Amniotic stem cell (primary cell): ENCODE measurements around the gene SPATA13.
A peak's percentile ranks its signal among the peaks of the same experiment; 100 is the strongest.

Experiments
- DNase-seq: peaks from one replicate; lab custom pipeline; 2025; lab: John Stamatoyannopoulos, UW

The SPATA13 gene

DNA sequence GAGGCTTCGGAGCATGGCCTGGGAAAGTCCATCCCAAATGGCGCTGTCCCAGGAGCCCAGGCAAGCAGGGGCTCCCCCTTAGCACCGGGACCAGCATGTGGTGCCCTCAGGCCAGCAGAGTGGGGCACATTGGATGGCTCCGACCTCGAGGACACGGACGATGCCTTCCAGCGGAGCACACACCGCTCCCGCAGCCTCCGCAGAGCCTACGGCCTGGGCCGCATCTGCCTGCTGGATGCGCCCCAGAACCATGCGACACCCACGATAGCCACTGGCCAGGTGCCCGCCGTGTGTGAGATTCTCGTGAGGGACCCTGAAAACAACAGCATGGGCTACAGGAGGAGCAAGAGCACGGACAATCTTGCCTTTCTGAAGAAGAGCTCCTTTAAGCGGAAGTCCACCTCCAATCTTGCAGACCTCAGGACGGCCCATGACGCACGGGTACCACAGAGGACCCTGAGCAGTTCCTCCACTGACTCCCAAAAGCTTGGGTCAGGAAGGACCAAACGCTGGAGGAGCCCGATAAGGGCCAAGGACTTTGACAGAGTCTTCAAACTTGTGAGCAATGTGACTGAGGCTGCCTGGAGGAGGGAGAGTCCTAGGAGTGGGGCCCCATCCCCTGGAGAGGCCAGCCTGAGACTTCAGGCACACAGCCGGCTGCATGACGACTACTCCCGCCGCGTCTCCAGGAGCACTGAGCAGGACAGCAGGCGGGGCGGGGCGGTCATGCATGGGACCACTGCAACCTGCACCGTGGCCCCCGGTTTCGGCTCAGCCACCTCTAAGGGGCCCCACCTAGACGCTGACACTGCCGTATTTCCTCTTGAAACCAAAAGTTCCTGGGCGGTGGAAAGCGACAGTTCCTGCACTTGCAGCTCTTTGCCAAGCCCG lies 63.1 kb downstream of the SPATA13 start:
- no peak for DNase-seq

DNA sequence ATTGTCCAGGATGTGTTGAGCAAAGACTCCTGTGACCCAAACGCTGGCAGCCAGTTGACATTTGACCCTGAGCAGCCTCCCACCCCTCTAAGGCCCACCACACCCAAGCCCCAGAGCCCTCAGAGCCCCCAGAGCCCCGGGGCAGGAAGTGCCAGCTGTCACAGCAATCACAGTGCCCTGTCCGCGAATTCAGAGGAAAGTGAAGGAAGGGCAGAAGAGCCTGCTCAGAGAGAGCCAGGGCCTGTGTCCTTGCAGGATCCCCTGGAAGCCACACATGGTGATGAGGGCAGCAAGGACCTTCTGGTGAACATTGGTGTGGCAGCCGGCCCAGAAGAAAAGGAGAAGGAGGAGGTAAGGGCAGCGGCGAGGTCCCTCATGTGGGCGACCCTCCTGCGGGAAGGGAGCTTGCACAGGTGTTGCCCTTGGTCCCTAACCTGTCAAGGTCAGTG lies 63.7 kb downstream of the SPATA13 start:
- no peak for DNase-seq

DNA sequence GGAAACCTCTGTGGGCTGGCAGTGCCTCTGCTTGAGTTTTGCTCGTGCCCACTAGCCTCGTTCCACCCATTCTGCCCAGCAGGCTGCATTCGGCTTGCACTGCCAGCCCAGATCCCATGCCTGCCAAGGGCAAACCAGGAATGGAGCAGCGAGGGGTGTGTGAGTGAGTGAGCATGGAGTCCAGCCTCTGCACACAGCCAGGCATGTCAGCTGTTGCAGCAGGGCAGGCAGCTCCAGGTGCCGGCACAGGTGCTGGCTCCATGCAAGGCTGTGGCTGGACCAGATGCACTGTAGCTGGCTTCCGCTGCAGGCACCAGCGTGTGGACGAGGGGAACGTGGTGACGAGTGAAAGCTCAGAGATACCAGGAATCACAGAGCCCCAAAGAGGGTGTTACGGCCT lies 64.5 kb downstream of the SPATA13 start:
- DNase-seq: no peak

DNA sequence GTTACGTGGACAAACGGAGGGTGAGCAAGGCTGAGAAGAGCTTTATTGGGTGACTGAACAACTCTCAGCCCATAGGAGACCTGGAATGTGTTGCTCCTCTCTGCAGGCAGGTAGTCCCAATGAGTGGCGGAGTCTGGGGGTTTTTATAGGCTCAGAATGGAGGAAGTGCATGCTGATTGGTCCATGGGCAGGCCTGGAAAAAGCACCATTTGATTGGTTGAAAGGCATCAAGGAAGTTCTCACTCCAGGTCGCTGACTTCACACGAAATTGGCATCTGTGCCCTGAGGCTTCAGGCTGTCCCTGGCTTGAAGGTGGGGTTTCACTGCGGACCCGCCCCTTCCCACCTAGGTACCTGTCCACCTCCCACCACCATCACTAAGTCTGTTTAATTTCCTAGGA lies 65.4 kb downstream of the SPATA13 start:
- no peak for DNase-seq

DNA sequence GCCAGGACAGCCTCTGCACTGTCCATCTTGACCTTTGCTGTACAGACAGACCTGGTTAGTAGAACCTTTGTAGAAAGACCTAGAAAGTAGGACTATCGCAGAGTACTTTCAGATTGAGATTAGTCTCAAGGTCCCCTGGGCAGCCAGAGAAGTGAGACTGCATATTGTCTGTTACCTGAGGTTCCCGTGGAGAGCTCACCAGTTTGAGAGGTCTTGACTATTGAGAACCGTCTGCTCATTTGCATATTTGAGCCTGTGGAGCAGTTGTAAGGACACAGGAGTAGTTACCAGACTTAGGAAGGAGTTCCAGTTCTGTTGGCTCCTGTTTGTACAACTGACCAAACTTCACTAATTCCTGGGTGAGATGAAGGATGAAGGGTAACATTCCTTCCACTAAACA lies 66.2 kb downstream of the SPATA13 start:
- no peak for DNase-seq

DNA sequence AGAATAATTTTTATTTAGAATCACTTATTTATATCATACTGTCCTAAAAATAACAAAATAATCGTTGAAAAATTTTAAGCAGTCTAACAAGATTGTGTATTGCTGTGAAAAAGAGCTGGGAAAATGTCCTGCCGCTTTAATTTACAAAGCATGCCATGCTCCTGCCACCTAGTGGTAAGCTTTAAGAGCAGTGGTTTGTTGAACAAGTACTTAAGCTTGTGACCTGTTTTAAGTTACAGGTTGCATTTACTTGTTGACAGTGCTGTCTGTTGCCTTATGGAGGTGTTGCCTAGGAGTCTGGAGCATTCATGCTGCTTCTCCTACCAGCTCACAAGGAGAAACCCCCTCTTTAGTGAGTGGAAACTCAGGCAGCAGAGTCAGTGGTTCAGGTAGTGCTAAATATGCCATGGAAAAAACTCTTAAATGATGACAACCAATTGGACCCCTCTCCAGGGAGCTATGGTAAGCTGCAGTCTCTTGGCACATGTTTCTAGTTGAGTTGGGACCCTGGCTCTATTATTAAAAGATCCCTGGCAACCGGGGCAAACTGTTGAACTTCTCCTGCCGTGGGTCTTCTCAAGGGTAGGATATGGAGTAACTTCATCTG lies 68.4 kb downstream of the SPATA13 start:
- DNase-seq: peak; percentile 43

DNA sequence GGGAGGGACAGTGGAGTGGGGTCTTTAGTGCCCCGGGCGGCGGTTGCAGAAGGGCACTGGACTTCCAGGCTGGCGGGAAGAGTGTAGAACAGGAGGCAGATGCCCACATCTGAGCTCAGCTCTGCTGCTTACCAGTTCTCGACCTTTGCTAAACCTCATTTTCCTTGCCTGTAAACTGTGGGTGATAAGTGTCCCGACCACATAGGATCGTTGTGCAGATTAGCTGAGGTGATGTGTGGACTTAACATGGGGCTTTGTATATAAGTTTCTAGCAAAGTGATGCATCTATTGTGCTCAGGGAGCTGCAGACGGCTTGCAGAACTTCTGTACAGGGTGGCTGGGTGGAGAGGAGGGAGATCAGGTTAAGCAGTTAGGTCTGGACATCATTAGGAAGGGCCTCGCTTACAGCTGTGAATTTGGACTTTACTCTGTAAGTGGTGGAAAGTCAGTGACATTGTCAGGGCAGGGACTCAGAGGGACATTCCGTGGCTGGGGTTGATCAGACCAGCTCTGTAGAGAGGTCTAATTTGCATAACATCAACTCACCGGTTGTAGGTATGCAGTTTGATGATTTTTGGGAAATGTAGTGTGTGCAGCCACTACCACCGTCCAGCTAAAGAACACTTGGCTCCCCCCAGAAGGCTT lies 70.0 kb downstream of the SPATA13 start:
- no peak for DNase-seq

DNA sequence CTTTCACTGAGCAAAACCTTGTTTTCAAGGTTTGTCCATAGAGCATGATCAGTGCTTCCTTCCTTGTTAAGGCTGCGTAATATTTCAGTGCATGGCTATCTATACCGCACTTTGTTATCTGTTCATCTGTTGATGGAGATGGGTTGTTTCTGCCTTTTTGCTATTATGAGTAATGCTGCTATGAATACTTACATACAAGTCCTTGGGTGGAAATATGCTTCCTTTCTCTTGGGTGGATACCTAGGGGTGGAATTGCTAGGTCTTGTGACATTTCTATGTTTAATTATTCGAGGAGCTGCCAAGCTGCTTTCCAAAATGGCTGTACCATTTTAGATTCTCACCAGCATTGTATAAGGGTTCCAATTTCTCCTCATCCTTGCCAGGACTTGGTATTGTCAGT lies 70.9 kb downstream of the SPATA13 start:
- DNase-seq: no peak

DNA sequence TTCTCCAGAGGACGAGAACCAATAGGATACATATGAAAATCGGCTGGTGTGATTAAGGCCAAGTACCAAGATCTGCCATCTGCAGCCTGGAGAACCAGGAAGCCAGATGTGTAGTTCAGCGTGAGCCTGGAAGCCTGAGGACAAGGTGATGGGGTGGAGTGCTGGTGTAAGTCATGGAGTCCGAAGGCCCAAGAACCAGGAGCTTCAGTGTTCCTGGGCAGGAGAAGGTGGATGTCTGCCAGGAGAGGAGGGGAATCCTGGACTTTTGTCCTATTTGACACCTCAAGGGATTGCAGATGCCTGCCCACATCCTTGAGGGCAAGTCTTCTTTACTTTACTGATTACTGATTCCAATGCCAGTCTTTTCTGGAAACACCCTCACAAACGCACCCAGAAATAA lies 71.5 kb downstream of the SPATA13 start:
- no peak for DNase-seq

DNA sequence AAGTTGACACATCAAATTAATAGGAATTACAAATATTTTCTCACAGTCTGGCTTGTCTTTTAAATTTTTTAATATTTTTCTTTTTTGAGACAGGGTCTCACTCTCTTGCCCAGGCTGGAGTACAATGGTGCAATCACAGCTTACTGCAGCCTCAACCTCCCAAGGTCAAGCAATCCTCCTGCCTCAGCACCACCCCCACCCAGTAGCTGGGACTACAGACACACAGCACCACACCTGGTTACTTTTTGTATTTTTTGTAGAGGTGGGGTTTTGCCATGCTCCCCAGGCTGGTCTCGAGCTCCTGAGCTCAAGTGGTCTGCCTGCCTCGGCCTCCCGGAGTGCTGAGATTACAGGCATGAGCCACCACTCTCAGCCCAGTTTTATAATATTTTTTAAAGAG lies 72.0 kb downstream of the SPATA13 start:
- DNase-seq: no peak

DNA sequence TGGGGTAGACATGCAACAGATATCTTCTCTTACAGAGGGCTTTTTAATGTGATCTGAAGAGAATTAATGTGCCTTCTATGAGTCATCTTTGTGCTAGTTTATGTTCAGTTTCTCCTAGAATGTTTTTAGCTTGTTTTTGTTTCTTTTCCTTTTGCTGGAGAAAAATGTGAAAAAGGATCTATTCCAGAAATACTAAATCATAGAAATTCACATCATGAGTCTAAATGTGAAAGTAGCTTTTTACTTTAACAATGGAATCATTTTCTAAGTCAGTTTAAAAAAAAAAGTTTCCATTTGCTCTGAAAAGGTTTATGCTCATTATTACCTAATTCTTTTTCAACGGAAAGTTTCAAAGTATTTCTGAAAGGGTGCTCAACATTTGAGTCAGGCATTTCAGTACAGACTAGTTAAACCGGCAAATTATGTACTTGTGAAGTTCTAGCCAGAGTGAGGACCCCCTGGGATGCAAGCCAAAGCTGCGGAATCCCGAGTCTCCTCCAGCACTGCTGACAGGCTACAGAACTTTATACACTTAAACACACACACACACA lies 72.9 kb downstream of the SPATA13 start:
- no peak for DNase-seq

DNA sequence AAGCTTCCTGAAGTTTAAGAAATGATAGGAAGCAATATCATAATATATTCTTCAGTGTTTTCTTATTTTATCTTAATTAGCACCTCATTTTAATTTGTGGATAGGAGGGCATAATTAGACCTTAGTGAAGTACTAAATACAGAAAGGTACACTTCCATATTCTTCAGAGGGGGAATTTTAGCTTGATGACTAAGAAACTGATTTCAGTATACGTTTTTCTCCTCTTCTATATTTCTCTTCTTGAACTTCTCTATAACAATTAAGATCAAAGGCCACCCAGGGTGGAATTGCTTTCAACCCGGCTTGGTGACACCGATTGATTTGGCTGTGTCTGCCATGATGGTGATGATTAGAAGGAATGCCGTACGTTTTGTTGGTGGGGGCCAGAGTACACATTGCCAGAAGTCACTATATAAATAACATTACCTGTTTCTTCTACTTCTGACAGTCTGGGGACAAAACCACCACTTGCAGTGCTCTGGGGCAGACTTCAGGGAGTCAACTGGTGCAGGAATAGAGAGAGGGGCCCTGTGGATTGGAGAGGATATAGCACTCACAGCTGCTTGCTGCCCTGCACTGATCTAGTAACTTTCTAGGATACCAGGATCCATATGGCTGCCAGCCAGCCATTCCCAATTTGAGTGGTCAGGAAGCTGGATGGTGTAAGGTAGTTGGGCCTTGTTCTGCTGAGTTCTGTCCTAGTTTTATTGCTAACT lies 73.8 kb downstream of the SPATA13 start:
- no peak for DNase-seq

DNA sequence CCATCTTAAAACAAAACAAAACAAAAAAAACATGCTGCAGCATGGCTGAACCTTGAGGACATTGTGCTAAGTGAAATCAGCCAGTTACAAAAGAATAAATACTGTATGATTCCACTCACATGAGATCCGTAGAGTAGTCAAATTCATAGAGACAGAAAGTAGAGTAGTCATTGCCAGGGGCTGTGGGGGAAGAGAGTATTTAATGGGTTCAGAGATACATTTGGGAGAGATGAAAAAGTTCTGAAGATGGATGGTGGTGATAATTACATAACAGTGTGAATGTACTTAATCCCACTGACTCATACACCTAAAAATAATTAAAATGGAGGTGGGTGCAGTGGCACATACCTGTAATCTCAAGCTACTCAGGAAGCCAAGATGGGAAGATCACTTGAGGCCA lies 76.8 kb downstream of the SPATA13 start:
- no peak for DNase-seq

DNA sequence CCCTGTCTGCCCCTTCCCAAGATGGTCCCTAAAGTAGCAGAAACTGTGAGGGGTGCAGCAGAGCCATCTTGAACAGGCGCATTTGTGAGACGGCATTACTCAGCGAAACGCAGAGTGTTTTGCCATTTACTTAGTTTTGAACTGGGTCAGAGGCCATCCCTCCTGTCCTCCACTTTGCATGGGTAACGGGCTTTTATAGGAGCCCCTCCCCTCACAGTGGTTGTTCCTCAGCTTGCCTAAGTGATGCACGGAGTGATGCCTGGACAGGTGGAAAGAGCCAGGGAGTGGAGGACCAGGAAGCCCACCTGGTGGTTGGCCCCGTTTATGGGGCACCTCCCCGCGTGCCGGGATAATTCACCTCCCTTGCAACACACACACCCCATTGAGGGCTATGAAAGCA lies 80.8 kb downstream of the SPATA13 start:
- DNase-seq: no peak

DNA sequence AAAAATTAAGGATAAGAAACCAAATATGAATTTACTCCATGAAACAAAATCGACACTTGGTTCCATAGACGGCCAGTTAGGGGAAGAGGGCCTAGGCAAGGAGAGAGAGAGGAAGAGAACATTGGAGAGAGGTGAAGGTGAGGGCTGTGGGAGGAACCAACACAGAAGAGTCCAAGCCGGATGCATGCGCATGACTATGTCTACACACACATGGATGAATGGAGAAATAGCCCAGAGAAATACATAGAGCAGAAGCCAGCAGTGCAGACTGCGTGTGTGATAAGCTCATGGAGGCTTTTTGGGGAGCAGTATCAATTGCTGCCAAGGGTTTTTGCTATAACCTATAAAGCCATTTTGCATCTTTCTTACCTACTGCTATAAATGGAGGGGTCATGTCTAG lies 81.6 kb downstream of the SPATA13 start:
- DNase-seq: no peak

DNA sequence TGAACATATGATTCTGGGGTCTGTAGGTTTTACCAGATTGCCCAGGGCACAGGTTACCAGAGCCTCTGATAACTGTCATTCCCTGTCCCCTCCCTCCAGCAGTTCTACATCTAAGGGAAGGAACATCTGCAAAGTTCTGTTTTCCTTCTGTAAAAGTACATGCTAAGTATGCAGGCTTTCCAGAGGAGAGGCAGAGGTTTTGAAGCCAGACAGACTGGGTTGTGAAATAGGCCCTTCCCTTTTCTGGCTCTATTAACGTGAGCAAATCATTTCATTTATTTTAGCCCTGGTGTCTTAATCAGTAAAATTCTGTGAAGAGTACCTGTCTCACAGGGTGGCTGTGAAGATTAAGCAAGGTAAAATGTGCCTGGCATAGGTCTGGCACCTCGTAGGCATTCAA lies 82.8 kb downstream of the SPATA13 start:
- DNase-seq: no peak

DNA sequence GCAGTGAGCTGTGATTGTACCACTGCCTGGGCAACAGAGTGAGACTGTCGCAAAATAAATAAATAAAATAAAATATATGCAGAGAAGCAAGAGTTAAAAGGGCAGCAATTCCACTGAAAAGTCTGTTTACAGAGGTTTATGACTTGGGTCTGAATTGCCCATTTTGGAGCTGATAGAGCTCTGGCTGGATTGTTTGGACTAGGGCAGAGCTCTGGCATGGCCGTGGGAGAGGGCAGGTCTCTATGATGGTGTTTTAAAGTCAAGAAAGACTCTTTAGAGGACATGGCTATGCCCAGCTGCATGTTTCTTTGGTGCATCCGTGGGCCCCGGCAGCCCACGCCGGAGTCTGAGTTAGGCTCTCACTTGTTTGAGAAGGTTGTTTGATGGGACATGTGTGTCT lies 84.3 kb downstream of the SPATA13 start:
- no peak for DNase-seq

DNA sequence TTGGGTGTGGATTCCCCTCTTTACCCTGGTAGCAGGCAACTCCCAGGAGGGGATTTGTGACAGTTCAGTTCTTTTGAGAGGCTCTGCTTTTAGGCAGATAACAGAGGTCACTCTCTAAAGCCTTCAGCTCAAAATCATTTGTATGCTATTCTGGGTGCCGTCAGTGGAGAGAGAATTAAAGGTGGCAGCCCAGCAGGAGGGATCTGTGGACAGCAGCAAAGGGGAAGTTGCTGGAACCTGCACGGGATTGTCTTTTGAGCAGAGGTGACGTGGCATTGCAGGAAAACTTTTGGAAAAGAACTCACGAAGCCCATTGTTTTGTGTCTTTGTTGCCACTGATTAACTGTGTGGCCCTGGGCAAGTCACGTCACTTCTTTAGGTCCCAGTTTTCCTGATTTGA lies 86.5 kb downstream of the SPATA13 start:
- DNase-seq: no peak

DNA sequence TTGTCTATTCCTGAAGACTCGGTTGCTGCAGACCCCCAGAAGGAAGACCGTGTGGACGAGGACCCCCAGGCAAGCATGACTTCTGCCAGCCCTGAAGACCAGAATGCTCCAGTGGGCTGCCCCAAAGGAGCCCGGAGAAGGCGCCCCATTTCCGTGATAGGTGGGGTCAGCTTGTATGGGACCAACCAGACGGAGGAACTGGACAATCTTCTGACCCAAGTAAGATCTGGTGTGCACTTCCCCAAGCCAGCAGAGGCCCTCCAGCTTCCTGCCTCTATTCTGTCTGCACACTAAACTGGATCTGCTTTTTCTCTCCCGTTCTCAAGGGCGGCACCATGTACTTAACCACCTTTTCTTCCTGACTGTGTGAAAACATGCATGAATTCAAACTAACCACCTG lies 89.1 kb downstream of the SPATA13 start:
- no peak for DNase-seq

DNA sequence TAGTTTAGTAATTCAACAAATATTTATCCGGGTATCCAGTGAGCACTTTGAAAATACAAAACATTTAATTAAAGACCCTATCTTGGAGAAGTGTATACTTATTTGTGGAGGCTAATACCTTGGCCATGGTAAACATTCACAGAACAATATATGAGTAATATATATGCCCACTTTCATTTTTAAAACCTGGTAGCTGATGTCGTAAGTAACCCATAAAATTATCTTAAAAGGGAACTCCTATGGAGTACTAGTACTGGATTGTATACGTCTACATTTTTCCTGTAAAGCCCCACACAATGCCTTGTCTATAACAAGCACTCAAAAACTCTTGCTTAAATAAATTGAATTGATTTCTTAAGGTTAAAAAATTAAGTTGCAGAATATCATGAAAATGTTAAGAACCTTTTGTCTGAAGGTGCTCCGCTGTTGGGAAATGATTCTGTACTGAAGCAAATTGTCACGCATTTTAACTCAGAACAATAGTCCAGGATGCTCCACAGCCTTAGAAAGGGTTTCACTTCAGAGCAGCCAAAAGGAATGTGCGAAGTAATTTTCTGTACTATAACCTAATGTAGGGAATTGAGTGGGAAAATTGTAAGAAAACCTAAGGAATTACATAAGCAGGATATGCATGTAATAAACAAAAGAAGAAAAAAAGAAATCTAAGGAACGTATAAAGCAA lies 90.0 kb downstream of the SPATA13 start:
- DNase-seq: no peak

DNA sequence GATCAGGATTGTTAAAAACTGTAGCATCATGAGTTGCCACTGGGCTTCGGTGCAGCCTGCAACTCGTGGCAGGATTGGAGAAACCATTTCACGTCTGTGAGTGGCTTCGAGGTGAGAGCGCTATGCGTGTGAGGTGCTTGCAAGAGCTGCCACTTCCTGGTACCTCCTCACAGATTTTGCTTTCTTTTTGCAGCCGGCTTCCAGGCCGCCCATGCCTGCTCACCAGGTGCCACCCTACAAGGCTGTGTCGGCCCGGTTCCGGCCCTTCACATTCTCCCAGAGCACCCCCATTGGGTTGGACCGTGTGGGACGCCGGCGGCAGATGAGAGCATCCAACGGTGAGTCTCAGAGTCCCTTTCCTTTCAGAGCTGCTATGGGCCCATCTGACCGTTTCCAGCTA lies 91.0 kb downstream of the SPATA13 start:
- no peak for DNase-seq

DNA sequence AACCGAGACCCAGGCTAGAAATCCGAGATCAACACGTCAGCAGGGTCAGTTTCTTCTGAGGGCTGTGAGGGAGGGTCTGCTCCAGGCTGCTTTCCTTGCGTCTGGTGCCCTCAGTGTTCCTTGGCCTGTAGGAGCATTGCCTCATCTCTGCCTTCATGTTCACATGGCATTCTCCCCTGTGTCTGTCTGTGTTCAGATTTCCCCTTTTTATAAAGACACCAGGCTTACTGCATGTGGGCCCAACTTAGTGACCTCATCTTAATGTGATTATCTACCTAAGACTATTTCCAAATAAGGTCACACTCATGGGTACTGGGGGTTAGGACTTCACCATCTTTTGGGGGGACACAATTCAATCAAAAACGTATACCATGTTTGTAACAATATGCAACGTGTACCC lies 91.6 kb downstream of the SPATA13 start:
- no peak for DNase-seq
